Dedifferentiated amniotic fluid mesenchymal stem cell (primary cell): ENCODE measurements around the gene TMC4.
"Not testable (repeated sequence)": the region's sequence is repeated elsewhere in the genome, so short reads cannot be mapped to it uniquely, and the experiment has no call there.

ENCODE experiments used
- DNase-seq: peaks from one replicate; pipeline ENCODE4 v3.0.0-alpha.2; 2016; ENCODE audit errors: extremely low spot score

Gene TMC4

GRCh38 chr19:54204767-54205468 is 32.0 kb upstream of the TMC4 start:
- no peak for DNase-seq

GRCh38 chr19:54203151-54203611 is 30.2 kb upstream of the TMC4 start:
- DNase-seq, result no peak

- DNase-seq, result no peak
These were observed 29.0 kb upstream of the TMC4 start for GRCh38 chr19:54201980-54202379.

- DNase-seq, result no peak
These were observed 28.3 kb upstream of the TMC4 start for GRCh38 chr19:54201172-54201701.

- DNase-seq, result peak; percentile 12
These were observed 26.4 kb upstream of the TMC4 start for GRCh38 chr19:54199401-54199800.

GRCh38 chr19:54197121-54197520 is 24.2 kb upstream of the TMC4 start:
- DNase-seq, result no peak

GRCh38 chr19:54196536-54196935 is 23.6 kb upstream of the TMC4 start:
- DNase-seq, result peak; percentile 6

- not testable (repeated sequence) for DNase-seq
These were observed 21.5 kb upstream of the TMC4 start for GRCh38 chr19:54194463-54194862.

- DNase-seq, result no peak
These were observed 20.1 kb upstream of the TMC4 start for GRCh38 chr19:54193011-54193410.

- DNase-seq, result no peak
These were observed 19.0 kb upstream of the TMC4 start for GRCh38 chr19:54191811-54192453.

GRCh38 chr19:54191011-54191810 is 18.3 kb upstream of the TMC4 start, which contains the start of gene TSEN34:
Gene TSEN34 (plus strand): TSS chr19:54191308. CDS start chr19:54191365, 57 bp downstream.
- peak; percentile 57 for DNase-seq

GRCh38 chr19:54190503-54191010 is 17.6 kb upstream of the TMC4 start:
- peak; percentile 100 for DNase-seq

- DNase-seq, result peak; percentile 100
These were observed 17.0 kb upstream of the TMC4 start for GRCh38 chr19:54189735-54190502.

- no peak for DNase-seq
These were observed 16.3 kb upstream of the TMC4 start, which contains the start of gene MBOAT7 for GRCh38 chr19:54189145-54189734. Gene MBOAT7 (minus strand): TSS chr19:54189580. CDS start chr19:54188508, 1,072 bp downstream.

- peak; percentile 33 for DNase-seq
These were observed 15.4 kb upstream of the TMC4 start for GRCh38 chr19:54188215-54188871.

- DNase-seq, result no peak
These were observed 14.0 kb upstream of the TMC4 start for GRCh38 chr19:54186934-54187381.

- no peak for DNase-seq
These were observed 13.4 kb upstream of the TMC4 start for GRCh38 chr19:54186351-54186750.

- no peak for DNase-seq
These were observed 10.5 kb upstream of the TMC4 start for GRCh38 chr19:54183431-54183830.

- not testable (repeated sequence) for DNase-seq
These were observed 8.9 kb upstream of the TMC4 start for GRCh38 chr19:54181894-54182293.

GRCh38 chr19:54180691-54181091 is 7.7 kb upstream of the TMC4 start:
- no peak for DNase-seq
